GM23338 (cell line): ENCODE data around the gene KCNJ6. TPM values are rescaled to one million over a fixed set of nuclear protein-coding genes. Genes with fewer than 3 reads are reported as not detected.

Source experiments
- ATAC-seq: fragments of 200-7000 bp; cut with Tn5 transposase; 3 replicates; pipeline ENCODE4 v1.9.1; 2020
- DNase-seq: peaks from one replicate; pipeline ENCODE4 v3.0.0-alpha.2; 2015; ENCODE audit warnings: low spot score
- H2AFZ ChIP-seq: fragments of 200-600 bp; sonication (generic); 2 replicates; pipeline ENCODE4 v1.8.0; 2016; ENCODE audit warnings: antibody characterized with exemption, mild to moderate bottlenecking, moderate library complexity
- H3F3A ChIP-seq: fragments of 200-600 bp; sonication (generic); replicated peaks from 2 replicates; pipeline ENCODE4 v1.8.0; 2017; ENCODE audit warnings: antibody characterized with exemption, mixed run types, low read depth
- H3K27ac ChIP-seq: fragments of 200-600 bp; sonication (generic); 2 replicates; pipeline ENCODE4 v1.6.1; 2016; ENCODE audit warnings: low read depth
- H3K27me3 ChIP-seq: fragments of 200-600 bp; sonication (generic); 2 replicates; pipeline ENCODE4 v1.8.0; 2016; ENCODE audit warnings: mild to moderate bottlenecking, mixed run types, moderate library complexity; ENCODE audit not compliant: insufficient read depth
- H3K36me3 ChIP-seq: fragments of 200-600 bp; sonication (generic); 2 replicates; pipeline ENCODE4 v1.8.0; 2016; ENCODE audit warnings: mild to moderate bottlenecking; ENCODE audit not compliant: insufficient read depth
- H3K4me1 ChIP-seq: fragments of 200-600 bp; sonication (generic); 2 replicates; pipeline ENCODE4 v1.8.0; 2016; ENCODE audit warnings: mild to moderate bottlenecking, moderate library complexity; ENCODE audit not compliant: insufficient read depth
- H3K4me2 ChIP-seq: fragments of 200-600 bp; sonication (generic); 2 replicates; pipeline ENCODE4 v1.7.1; 2017; ENCODE audit warnings: mixed run types
- H3K4me3 ChIP-seq: fragments of 200-600 bp; sonication (generic); 2 replicates; pipeline ENCODE4 v1.6.1; 2016; ENCODE audit warnings: mixed run types
- H3K79me2 ChIP-seq: fragments of 200-600 bp; sonication (generic); replicated peaks from 2 replicates; pipeline ENCODE4 v1.8.0; 2017; ENCODE audit warnings: mild to moderate bottlenecking; ENCODE audit not compliant: insufficient read depth
- H3K9me2 ChIP-seq: fragments of 200-600 bp; sonication (generic); 2 replicates; pipeline ENCODE4 v1.8.0; 2017; ENCODE audit not compliant: insufficient read depth
- H4K20me1 ChIP-seq: fragments of 200-600 bp; sonication (generic); replicated peaks from 2 replicates; pipeline ENCODE4 v1.8.0; 2017; ENCODE audit warnings: mild to moderate bottlenecking; ENCODE audit not compliant: insufficient read depth
- H3K27ac Mint-ChIP-seq: 2 replicates; pipeline ENCODE4 v1.8.0; 2020; ENCODE audit warnings: inconsistent platforms, mild to moderate bottlenecking, moderate library complexity, mixed read lengths
- H3K27me3 Mint-ChIP-seq: 3 replicates; pipeline ENCODE4 v1.8.0; 2022; ENCODE audit warnings: low read depth, mild to moderate bottlenecking, moderate library complexity, mixed read lengths, inconsistent platforms; ENCODE audit not compliant: insufficient read depth, poor library complexity
- H3K36me3 Mint-ChIP-seq: 3 replicates; pipeline ENCODE4 v1.8.0; 2021; ENCODE audit warnings: low read depth, mild to moderate bottlenecking, inconsistent platforms, moderate library complexity, mixed read lengths
- H3K4me1 Mint-ChIP-seq: 3 replicates; pipeline ENCODE4 v1.8.0; 2020; ENCODE audit warnings: mild to moderate bottlenecking, inconsistent platforms, mixed read lengths
- H3K4me3 Mint-ChIP-seq: 3 replicates; pipeline ENCODE4 v1.8.0; 2021; ENCODE audit warnings: moderate library complexity, mild to moderate bottlenecking, inconsistent platforms, mixed read lengths
- H3K9me3 Mint-ChIP-seq: 3 replicates; pipeline ENCODE4 v1.8.0; 2020; ENCODE audit warnings: moderate library complexity, mild to moderate bottlenecking, inconsistent platforms, mixed read lengths
- polyA plus RNA-seq: library from polyadenylated mRNA; unstranded; fragments of >200 nt; fragmentation: Nextera tagmentation; extraction: Ambion mirVana; gene quantifications from 2 replicates; pipeline ENCODE4 v1.2.1, GENCODE V29; 2016
- total RNA-seq: library from RNA; depleted of rRNA; stranded (reverse); fragments of >200 nt; shearing (Covaris generic); gene quantifications from 2 replicates; pipeline ENCODE4 v1.2.3, GENCODE V29; 2014
- TF ChIP-seq, protein P1 (sequence below): fragments of 250-450 bp; sonication (Bioruptor Pico); IDR thresholded peaks from 2 replicates; pipeline ENCODE4 v1.5.0; 2020; ENCODE audit warnings: mild to moderate bottlenecking, moderate library complexity
- TF ChIP-seq, protein P2 (sequence below): IDR thresholded peaks from one replicate; pipeline ENCODE4 v1.6.1; 2018; ENCODE audit warnings: antibody characterized with exemption; ENCODE audit not compliant: unreplicated experiment

KCNJ6 gene
- total and polyA plus RNA-seq, 2 experiments from 2014 or later = 0.48 to 0.52 TPM

DNA sequence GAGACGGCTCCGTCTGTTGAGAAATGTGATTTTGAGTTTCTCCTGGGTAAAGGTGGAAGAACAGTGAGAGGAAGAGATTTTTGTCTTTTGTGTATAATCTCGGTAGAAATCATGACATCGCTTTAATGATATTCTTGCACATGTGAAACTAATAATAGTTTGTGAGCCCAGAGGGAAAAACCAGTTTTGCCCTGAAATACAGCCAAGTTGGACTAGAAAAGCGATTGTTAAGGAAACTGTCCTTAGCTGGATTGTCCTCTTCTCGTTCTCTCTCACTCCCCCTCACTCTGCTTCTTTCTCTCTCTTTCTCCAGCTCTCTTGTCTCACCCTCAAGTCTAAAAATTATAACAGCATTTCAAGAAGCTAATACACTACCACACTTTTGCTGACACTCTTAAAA is 17.1 kb downstream of the KCNJ6 start (continued):
- TF ChIP-seq, protein P1, sequence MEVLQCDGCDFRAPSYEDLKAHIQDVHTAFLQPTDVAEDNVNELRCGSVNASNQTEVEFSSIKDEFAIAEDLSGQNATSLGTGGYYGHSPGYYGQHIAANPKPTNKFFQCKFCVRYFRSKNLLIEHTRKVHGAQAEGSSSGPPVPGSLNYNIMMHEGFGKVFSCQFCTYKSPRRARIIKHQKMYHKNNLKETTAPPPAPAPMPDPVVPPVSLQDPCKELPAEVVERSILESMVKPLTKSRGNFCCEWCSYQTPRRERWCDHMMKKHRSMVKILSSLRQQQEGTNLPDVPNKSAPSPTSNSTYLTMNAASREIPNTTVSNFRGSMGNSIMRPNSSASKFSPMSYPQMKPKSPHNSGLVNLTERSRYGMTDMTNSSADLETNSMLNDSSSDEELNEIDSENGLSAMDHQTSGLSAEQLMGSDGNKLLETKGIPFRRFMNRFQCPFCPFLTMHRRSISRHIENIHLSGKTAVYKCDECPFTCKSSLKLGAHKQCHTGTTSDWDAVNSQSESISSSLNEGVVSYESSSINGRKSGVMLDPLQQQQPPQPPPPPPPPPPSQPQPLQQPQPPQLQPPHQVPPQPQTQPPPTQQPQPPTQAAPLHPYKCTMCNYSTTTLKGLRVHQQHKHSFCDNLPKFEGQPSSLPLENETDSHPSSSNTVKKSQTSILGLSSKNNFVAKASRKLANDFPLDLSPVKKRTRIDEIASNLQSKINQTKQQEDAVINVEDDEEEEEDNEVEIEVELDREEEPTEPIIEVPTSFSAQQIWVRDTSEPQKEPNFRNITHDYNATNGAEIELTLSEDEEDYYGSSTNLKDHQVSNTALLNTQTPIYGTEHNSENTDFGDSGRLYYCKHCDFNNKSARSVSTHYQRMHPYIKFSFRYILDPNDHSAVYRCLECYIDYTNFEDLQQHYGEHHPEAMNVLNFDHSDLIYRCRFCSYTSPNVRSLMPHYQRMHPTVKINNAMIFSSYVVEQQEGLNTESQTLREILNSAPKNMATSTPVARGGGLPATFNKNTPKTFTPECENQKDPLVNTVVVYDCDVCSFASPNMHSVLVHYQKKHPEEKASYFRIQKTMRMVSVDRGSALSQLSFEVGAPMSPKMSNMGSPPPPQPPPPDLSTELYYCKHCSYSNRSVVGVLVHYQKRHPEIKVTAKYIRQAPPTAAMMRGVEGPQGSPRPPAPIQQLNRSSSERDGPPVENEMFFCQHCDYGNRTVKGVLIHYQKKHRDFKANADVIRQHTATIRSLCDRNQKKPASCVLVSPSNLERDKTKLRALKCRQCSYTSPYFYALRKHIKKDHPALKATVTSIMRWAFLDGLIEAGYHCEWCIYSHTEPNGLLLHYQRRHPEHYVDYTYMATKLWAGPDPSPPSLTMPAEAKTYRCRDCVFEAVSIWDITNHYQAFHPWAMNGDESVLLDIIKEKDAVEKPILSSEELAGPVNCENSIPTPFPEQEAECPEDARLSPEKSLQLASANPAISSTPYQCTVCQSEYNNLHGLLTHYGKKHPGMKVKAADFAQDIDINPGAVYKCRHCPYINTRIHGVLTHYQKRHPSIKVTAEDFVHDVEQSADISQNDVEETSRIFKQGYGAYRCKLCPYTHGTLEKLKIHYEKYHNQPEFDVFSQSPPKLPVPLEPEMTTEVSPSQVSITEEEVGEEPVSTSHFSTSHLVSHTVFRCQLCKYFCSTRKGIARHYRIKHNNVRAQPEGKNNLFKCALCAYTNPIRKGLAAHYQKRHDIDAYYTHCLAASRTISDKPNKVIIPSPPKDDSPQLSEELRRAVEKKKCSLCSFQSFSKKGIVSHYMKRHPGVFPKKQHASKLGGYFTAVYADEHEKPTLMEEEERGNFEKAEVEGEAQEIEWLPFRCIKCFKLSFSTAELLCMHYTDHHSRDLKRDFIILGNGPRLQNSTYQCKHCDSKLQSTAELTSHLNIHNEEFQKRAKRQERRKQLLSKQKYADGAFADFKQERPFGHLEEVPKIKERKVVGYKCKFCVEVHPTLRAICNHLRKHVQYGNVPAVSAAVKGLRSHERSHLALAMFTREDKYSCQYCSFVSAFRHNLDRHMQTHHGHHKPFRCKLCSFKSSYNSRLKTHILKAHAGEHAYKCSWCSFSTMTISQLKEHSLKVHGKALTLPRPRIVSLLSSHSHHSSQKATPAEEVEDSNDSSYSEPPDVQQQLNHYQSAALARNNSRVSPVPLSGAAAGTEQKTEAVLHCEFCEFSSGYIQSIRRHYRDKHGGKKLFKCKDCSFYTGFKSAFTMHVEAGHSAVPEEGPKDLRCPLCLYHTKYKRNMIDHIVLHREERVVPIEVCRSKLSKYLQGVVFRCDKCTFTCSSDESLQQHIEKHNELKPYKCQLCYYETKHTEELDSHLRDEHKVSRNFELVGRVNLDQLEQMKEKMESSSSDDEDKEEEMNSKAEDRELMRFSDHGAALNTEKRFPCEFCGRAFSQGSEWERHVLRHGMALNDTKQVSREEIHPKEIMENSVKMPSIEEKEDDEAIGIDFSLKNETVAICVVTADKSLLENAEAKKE = no peak

DNA sequence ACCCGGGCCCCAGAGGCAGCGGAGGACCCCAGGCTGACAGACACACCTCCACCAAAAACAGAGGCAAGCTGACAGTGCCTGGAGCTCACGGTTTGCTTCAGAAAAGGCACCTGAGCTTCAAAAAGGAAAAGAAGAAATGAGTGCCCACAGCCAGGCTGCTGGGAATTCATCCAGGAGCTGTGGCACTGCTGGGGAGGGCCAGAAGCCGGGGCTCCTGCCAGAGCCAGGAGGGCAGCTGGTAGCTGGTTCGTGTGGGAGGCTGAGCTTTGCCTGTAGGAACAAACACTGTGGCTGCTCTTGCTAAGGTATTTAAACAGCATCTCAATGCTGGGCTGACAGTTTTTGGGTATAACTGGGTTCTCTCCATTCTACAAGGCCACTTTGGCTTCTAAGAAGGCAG is 19.5 kb downstream of the KCNJ6 start:
- Histone ChIP-seq H4K20me1 (no peaks in the 10 kb centered on the region), H3F3A (no peaks in the 10 kb centered on the region), H3K27ac (no peak overlapping the region), H2AFZ (no peak overlapping the region), H3K79me2 (no peaks in the 10 kb centered on the region), H3K27me3 (no peaks in the 10 kb centered on the region), H3K4me2 (no peak overlapping the region), H3K36me3 (no peaks in the 10 kb centered on the region), H3K9me2 (0 out of 2 replicates have a peak, but pooled peaks cover 6% of the 10 kb centered on the region), H3K4me3 (no peak overlapping the region), H3K4me1 (no peaks in the 10 kb centered on the region; the same call in 1 of the 2 replicates)
- ATAC-seq = no peak
- TF ChIP-seq, protein P2, sequence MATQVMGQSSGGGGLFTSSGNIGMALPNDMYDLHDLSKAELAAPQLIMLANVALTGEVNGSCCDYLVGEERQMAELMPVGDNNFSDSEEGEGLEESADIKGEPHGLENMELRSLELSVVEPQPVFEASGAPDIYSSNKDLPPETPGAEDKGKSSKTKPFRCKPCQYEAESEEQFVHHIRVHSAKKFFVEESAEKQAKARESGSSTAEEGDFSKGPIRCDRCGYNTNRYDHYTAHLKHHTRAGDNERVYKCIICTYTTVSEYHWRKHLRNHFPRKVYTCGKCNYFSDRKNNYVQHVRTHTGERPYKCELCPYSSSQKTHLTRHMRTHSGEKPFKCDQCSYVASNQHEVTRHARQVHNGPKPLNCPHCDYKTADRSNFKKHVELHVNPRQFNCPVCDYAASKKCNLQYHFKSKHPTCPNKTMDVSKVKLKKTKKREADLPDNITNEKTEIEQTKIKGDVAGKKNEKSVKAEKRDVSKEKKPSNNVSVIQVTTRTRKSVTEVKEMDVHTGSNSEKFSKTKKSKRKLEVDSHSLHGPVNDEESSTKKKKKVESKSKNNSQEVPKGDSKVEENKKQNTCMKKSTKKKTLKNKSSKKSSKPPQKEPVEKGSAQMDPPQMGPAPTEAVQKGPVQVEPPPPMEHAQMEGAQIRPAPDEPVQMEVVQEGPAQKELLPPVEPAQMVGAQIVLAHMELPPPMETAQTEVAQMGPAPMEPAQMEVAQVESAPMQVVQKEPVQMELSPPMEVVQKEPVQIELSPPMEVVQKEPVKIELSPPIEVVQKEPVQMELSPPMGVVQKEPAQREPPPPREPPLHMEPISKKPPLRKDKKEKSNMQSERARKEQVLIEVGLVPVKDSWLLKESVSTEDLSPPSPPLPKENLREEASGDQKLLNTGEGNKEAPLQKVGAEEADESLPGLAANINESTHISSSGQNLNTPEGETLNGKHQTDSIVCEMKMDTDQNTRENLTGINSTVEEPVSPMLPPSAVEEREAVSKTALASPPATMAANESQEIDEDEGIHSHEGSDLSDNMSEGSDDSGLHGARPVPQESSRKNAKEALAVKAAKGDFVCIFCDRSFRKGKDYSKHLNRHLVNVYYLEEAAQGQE = no peak
- Mint-ChIP-seq H3K4me3 (no peak overlapping the region), H3K36me3 (no peaks in the 10 kb centered on the region), H3K27me3 (peaks cover 2% of the 10 kb centered on the region), H3K27ac (no peak overlapping the region), H3K4me1 (peaks cover 7% of the 10 kb centered on the region; the same call in 2 of the 3 replicates), H3K9me3 (no peaks in the 10 kb centered on the region)
- no peak for DNase-seq
